ENCODE measurements around the gene TEX11.

TEX11 gene

GRCh38 chrX:70509078-70509477 is 399.4 kb downstream of the TEX11 start:
- no peaks in the 10 kb centered on the region for H3K27me3 ChIP-seq (replicated peaks; ENCODE audit: insufficient read depth, low read length)
- H3K27ac ChIP-seq (ENCODE audit: low read length): no peak overlapping the region
- no peak for TF ChIP-seq CTCF (IDR thresholded peaks at IDR 0.05; ENCODE audit: low read length)
- TF ChIP-seq EZH2phosphoT487 (IDR thresholded peaks at IDR 0.05; ENCODE audit: low read length): no peak
- TF ChIP-seq EZH2 (optimal IDR thresholded peaks at IDR 0.05; ENCODE audit: low read depth, low read length): no peak
- no peaks in the 10 kb centered on the region for H3F3A ChIP-seq (ENCODE audit: insufficient read depth, low read length)
- H3K9me2 ChIP-seq (replicated peaks; ENCODE audit: insufficient read depth, low read length): no peaks in the 10 kb centered on the region
- no peaks in the 10 kb centered on the region for H3K79me2 ChIP-seq (ENCODE audit: low read length)
- no peaks in the 10 kb centered on the region for H3K9me3 ChIP-seq (replicated peaks; ENCODE audit: insufficient read depth, low read length)
- no peak overlapping the region for H2AFZ ChIP-seq (ENCODE audit: low read length)
- no peaks in the 10 kb centered on the region for H3K36me3 ChIP-seq (replicated peaks; ENCODE audit: insufficient read depth, low read length)
- H3K4me1 ChIP-seq (ENCODE audit: low read length): no peaks in the 10 kb centered on the region
- no peak overlapping the region for H3K4me2 ChIP-seq (ENCODE audit: low read depth, low read length)
- H3K4me3 ChIP-seq (ENCODE audit: low read length): no peak overlapping the region
- no peak for DNase-seq
- no peak overlapping the region for H3K9ac ChIP-seq (ENCODE audit: low read length)
- no peaks in the 10 kb centered on the region for H4K20me1 ChIP-seq (ENCODE audit: insufficient read depth, low read length)

GRCh38 chrX:70508296-70508911 is 400.1 kb downstream of the TEX11 start:
- H3K9me2 ChIP-seq (replicated peaks; ENCODE audit: insufficient read depth, low read length): no peaks in the 10 kb centered on the region
- H3K9me3 ChIP-seq (replicated peaks; ENCODE audit: insufficient read depth, low read length): no peaks in the 10 kb centered on the region
- H3K9ac ChIP-seq (ENCODE audit: low read length): no peak overlapping the region
- no peak overlapping the region for H3K4me2 ChIP-seq (ENCODE audit: low read depth, low read length)
- no peak overlapping the region for H3K4me3 ChIP-seq (ENCODE audit: low read length)
- H3K79me2 ChIP-seq (ENCODE audit: low read length): no peaks in the 10 kb centered on the region
- no peak for DNase-seq
- TF ChIP-seq EZH2 (optimal IDR thresholded peaks at IDR 0.05; ENCODE audit: low read depth, low read length): no peak
- H3K27ac ChIP-seq (ENCODE audit: low read length): no peak overlapping the region
- H3K4me1 ChIP-seq (ENCODE audit: low read length): no peaks in the 10 kb centered on the region
- H3K27me3 ChIP-seq (replicated peaks; ENCODE audit: insufficient read depth, low read length): no peaks in the 10 kb centered on the region
- H3K36me3 ChIP-seq (replicated peaks; ENCODE audit: insufficient read depth, low read length): no peaks in the 10 kb centered on the region
- H3F3A ChIP-seq (ENCODE audit: insufficient read depth, low read length): no peaks in the 10 kb centered on the region
- no peak overlapping the region for H2AFZ ChIP-seq (ENCODE audit: low read length)
- no peaks in the 10 kb centered on the region for H4K20me1 ChIP-seq (ENCODE audit: insufficient read depth, low read length)

- no peak for DNase-seq
- Histone ChIP-seq H3K9me2 (replicated peaks; ENCODE audit: insufficient read depth, low read length) (no peaks in the 10 kb centered on the region), H3K27me3 (replicated peaks; ENCODE audit: insufficient read depth, low read length) (no peaks in the 10 kb centered on the region), H3K27ac (ENCODE audit: low read length) (no peak overlapping the region), H3K9ac (ENCODE audit: low read length) (no peak overlapping the region), H3K4me3 (ENCODE audit: low read length) (no peak overlapping the region), H2AFZ (ENCODE audit: low read length) (no peak overlapping the region), H3F3A (ENCODE audit: insufficient read depth, low read length) (no peaks in the 10 kb centered on the region), H4K20me1 (ENCODE audit: insufficient read depth, low read length) (no peaks in the 10 kb centered on the region), H3K36me3 (replicated peaks; ENCODE audit: insufficient read depth, low read length) (no peaks in the 10 kb centered on the region), H3K4me2 (ENCODE audit: low read depth, low read length) (no peak overlapping the region), H3K9me3 (replicated peaks; ENCODE audit: insufficient read depth, low read length) (no peaks in the 10 kb centered on the region), H3K79me2 (ENCODE audit: low read length) (no peaks in the 10 kb centered on the region), H3K4me1 (ENCODE audit: low read length) (no peaks in the 10 kb centered on the region)
- TF ChIP-seq EZH2 (optimal IDR thresholded peaks at IDR 0.05; ENCODE audit: low read depth, low read length): no peak
- TF ChIP-seq CTCF (IDR thresholded peaks at IDR 0.05; ENCODE audit: low read length): no peak
- no peak for TF ChIP-seq EZH2phosphoT487 (IDR thresholded peaks at IDR 0.05; ENCODE audit: low read length)
Measured at GRCh38 chrX:70505451-70505841, 403.1 kb downstream of the TEX11 start.

GRCh38 chrX:70504772-70505450 is 403.6 kb downstream of the TEX11 start:
- Histone ChIP-seq H3K27ac (ENCODE audit: low read length) (no peak overlapping the region), H3K36me3 (replicated peaks; ENCODE audit: insufficient read depth, low read length) (no peaks in the 10 kb centered on the region), H3F3A (ENCODE audit: insufficient read depth, low read length) (no peaks in the 10 kb centered on the region), H3K79me2 (ENCODE audit: low read length) (no peaks in the 10 kb centered on the region), H3K9me2 (replicated peaks; ENCODE audit: insufficient read depth, low read length) (no peaks in the 10 kb centered on the region), H2AFZ (ENCODE audit: low read length) (no peak overlapping the region), H3K9me3 (replicated peaks; ENCODE audit: insufficient read depth, low read length) (no peaks in the 10 kb centered on the region), H3K4me2 (ENCODE audit: low read depth, low read length) (no peak overlapping the region), H3K9ac (ENCODE audit: low read length) (no peak overlapping the region), H4K20me1 (ENCODE audit: insufficient read depth, low read length) (no peaks in the 10 kb centered on the region), H3K4me3 (ENCODE audit: low read length) (no peak overlapping the region), H3K27me3 (replicated peaks; ENCODE audit: insufficient read depth, low read length) (no peaks in the 10 kb centered on the region), H3K4me1 (ENCODE audit: low read length) (no peaks in the 10 kb centered on the region)
- no peak for TF ChIP-seq EZH2 (optimal IDR thresholded peaks at IDR 0.05; ENCODE audit: low read depth, low read length)
- TF ChIP-seq EZH2phosphoT487 (IDR thresholded peaks at IDR 0.05; ENCODE audit: low read length): no peak
- TF ChIP-seq CTCF (IDR thresholded peaks at IDR 0.05; ENCODE audit: low read length): no peak
- DNase-seq: no peak

All from MM.1S (cell line).